GM23248 (cell line): Measurements from ENCODE around the gene PRKCE.

Experiments used
- EZH2 ChIP-seq: fragments of 200-600 bp; sonication (generic); IDR thresholded peaks from 2 replicates; pipeline ENCODE4 v1.6.1; 2018; ENCODE audit warnings: antibody characterized with exemption, mild to moderate bottlenecking; ENCODE audit not compliant: insufficient read depth, poor library complexity, severe bottlenecking
- EZH2phosphoT487 ChIP-seq: fragments of 200-600 bp; sonication (generic); IDR thresholded peaks from 2 replicates; pipeline ENCODE4 v1.6.1; 2018; ENCODE audit warnings: antibody characterized with exemption, moderate library complexity, mild to moderate bottlenecking, low read depth; ENCODE audit not compliant: insufficient read depth

- TF ChIP-seq EZH2 (no peak), EZH2phosphoT487 (no peak)
Observed at GRCh38 chr2:45909677-45910191, 258.3 kb downstream of the PRKCE start.
